PFSK-1 (cell line): ENCODE results near the gene THOC6.

ENCODE experiments used
- FOXP2 ChIP-seq: optimal IDR thresholded peaks from 2 replicates; pipeline ENCODE3; 2011; ENCODE audit warnings: borderline replicate concordance, control low read depth, inconsistent platforms; ENCODE audit not compliant: insufficient read depth; ENCODE audit errors: extremely low read length, extremely low read depth
- POLR2AphosphoS5 ChIP-seq: IDR thresholded peaks from 2 replicates; pipeline ENCODE4 v1.6.1; 2012; ENCODE audit warnings: low read depth, mild to moderate bottlenecking, control low read depth, low read length, moderate library complexity
- SIN3A ChIP-seq: IDR thresholded peaks from 2 replicates; pipeline ENCODE4 v1.6.1; 2012; ENCODE audit warnings: mild to moderate bottlenecking, low read length, moderate library complexity, borderline replicate concordance; ENCODE audit not compliant: insufficient read depth
- TAF1 ChIP-seq: IDR thresholded peaks from 2 replicates; pipeline ENCODE4 v1.6.1; 2012; ENCODE audit warnings: low read length, control low read depth, borderline replicate concordance; ENCODE audit not compliant: insufficient read depth
- TF ChIP-seq, protein P1 (sequence below), 2 experiments: IDR thresholded peaks; 2 replicates each; pipeline versions ENCODE4 v1.6.1 to v1.8.0; 2011 to 2012; ENCODE audit warnings: low read depth in 2 of 2, low read length in 2 of 2, control low read depth in 1 of 2, inconsistent platforms in 1 of 2, mild to moderate bottlenecking in 1 of 2, moderate library complexity in 1 of 2; ENCODE audit not compliant: insufficient read depth in 1 of 2

THOC6 gene

DNA sequence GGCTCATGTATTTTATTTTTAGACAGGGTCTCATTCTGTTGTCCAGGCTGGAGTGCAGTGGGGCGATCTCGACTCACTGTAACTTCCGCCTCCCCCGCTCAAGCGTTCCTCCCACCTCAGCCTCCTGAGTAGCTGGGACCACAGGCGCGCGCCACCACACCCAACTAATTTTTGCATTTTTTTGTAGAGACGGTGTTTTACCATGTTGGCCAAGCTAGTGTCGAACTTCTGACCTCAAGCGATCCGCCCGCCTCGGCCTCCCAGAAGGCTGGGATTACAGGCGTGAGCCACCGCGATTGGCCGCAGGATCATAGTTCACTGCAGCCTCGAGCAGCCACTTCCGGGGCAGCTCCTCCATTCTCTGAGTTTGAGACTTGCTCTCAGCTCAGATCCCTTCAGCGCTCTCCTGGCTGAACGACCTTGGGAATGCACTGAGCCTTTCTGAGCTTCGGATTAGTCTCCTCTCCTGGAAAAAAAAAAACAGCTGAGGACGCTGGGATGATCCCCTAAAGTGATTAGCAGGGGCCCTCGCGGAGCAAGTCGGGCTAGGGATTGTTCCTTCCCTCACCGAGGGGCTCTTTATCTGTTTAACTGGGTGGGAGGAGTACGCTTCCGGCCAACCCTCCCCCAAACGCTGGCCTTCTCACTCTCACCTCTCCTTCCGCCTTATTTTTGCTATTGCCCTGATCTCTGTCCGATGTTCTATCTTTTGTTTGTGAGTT lies 42.5 kb upstream of the THOC6 start:
- TF ChIP-seq, protein P1, sequence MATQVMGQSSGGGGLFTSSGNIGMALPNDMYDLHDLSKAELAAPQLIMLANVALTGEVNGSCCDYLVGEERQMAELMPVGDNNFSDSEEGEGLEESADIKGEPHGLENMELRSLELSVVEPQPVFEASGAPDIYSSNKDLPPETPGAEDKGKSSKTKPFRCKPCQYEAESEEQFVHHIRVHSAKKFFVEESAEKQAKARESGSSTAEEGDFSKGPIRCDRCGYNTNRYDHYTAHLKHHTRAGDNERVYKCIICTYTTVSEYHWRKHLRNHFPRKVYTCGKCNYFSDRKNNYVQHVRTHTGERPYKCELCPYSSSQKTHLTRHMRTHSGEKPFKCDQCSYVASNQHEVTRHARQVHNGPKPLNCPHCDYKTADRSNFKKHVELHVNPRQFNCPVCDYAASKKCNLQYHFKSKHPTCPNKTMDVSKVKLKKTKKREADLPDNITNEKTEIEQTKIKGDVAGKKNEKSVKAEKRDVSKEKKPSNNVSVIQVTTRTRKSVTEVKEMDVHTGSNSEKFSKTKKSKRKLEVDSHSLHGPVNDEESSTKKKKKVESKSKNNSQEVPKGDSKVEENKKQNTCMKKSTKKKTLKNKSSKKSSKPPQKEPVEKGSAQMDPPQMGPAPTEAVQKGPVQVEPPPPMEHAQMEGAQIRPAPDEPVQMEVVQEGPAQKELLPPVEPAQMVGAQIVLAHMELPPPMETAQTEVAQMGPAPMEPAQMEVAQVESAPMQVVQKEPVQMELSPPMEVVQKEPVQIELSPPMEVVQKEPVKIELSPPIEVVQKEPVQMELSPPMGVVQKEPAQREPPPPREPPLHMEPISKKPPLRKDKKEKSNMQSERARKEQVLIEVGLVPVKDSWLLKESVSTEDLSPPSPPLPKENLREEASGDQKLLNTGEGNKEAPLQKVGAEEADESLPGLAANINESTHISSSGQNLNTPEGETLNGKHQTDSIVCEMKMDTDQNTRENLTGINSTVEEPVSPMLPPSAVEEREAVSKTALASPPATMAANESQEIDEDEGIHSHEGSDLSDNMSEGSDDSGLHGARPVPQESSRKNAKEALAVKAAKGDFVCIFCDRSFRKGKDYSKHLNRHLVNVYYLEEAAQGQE (IDR thresholded peaks at IDR 0.05; ENCODE audit: insufficient read depth in 1 of 2, low read depth in 2 of 2, low read length in 2 of 2) = no peak

DNA sequence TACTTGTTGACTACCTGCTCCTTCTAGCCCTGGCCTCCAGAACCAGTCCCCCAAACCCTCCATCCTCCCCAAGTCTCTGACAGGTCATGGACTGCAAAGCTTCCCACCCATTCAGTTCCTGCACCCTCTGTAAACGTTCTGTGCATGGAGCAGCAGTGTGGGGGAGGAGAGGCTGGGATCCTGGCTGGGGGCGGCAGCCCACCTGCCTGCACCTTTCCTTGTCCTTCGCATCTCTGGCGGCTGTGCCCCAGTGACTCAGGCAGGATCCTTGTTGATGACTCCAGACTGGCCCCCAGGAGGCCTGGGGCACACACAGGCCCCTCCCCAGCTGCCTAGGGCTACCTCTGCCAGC lies 42.0 kb upstream of the THOC6 start:
- no peak for TF ChIP-seq SIN3A
- TF ChIP-seq TAF1 = no peak
- TF ChIP-seq POLR2AphosphoS5 = no peak

DNA sequence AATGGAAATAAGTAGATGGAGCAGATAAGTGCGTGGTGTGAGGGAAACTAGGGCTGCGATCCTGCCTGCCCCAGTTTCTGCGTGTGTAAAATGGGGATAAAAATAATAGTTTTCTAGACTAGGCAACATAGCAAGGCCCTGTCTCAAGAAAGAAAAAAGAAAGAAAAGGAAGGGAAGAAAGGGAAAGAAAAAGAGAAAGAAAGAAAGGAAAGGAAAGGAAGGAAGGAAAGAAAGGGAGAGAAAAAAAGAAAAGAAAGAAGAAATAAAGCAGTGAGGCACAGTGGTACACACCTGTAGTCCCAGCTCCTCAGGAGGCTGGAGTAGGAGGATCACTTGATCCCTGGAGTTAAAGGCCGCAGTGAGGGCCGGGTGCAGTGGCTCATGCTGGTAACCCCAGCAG lies 41.4 kb upstream of the THOC6 start:
- TF ChIP-seq SIN3A (no peak), FOXP2 (no peak), TAF1 (no peak), POLR2AphosphoS5 (no peak)
- TF ChIP-seq, protein P1 (IDR thresholded peaks at IDR 0.05; ENCODE audit: insufficient read depth in 1 of 2, low read depth in 2 of 2, low read length in 2 of 2) = no peak

DNA sequence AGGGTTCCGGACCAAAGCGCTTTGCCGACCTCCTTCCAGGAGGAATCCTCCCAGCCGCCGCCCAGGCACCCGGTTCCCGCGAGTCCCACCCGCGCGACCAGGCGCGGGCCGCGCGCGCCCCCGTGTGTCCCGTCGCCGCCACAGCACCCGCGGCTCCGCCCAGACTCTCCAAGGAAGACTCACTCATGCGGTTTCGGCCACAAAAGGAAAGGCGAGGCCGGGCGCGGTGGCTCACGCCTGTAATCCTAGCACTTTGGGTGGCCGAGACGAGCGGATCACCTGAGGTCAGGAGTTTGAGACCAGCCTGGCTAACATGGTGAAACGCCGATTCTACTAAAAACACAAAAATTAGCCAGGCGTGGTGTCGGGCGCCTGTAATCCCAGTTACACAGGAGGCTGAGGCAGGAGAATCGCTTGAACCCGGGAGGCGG lies 40.1 kb upstream of the THOC6 start:
- TF ChIP-seq FOXP2 (no peak), TAF1 (no peak), POLR2AphosphoS5 (peak; percentile 38; the same call in 1 of the 2 replicates), SIN3A (no peak)
- TF ChIP-seq, protein P1 (IDR thresholded peaks at IDR 0.05; ENCODE audit: insufficient read depth in 1 of 2, low read depth in 2 of 2, low read length in 2 of 2) = no peak

DNA sequence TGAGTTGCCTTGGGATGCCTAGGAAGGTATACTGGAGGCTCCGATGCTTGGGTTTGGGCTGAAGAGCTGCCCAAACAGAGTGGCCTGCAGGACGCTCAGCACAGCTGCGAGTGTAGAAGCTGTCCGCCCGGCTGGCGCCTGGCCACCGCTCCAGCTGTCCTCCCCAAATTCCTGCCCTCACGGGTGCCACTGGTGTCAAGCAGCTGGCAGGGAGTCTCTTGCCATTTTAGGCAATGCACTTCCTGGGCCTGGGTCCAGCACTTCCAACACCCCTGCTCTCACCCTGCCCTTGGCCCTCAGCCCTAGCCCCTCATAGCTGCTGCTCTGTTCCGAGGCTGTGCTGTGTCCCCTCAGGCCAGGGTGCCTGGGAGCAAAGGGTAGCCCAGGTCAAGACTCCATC lies 38.4 kb upstream of the THOC6 start:
- TF ChIP-seq SIN3A (no peak), TAF1 (no peak), FOXP2 (no peak), POLR2AphosphoS5 (no peak)
- TF ChIP-seq, protein P1 (IDR thresholded peaks at IDR 0.05; ENCODE audit: insufficient read depth in 1 of 2, low read depth in 2 of 2, low read length in 2 of 2) = no peak
